DOHH2 (cell line): ENCODE results near the gene CEP152.
A peak's percentile ranks its signal among the peaks of the same experiment; 100 is the strongest.

Source experiments
- H3F3A ChIP-seq: fragments of 200-600 bp; sonication (generic), shearing (Covaris generic); 2 replicates; pipeline ENCODE4 v1.6.0; 2016; ENCODE audit warnings: antibody characterized with exemption, mild to moderate bottlenecking; ENCODE audit not compliant: control insufficient read depth, insufficient read depth
- H3K27ac ChIP-seq: fragments of 200-600 bp; sonication (generic); 2 replicates; pipeline ENCODE4 v1.5.1; 2014; ENCODE audit warnings: low read depth, mild to moderate bottlenecking, low read length, moderate library complexity
- H3K27me3 ChIP-seq: fragments of 200-600 bp; sonication (generic); 2 replicates; pipeline ENCODE4 v1.6.1; 2014; ENCODE audit warnings: mild to moderate bottlenecking, low read length, mixed read lengths; ENCODE audit not compliant: control insufficient read depth
- H3K36me3 ChIP-seq: fragments of 200-600 bp; sonication (generic); 2 replicates; pipeline ENCODE4 v1.6.1; 2014; ENCODE audit warnings: mild to moderate bottlenecking, low read length, moderate library complexity, mixed read lengths; ENCODE audit not compliant: control insufficient read depth
- H3K4me1 ChIP-seq: fragments of 200-600 bp; sonication (generic); 2 replicates; pipeline ENCODE4 v1.6.1; 2014; ENCODE audit warnings: mild to moderate bottlenecking, low read length, mixed read lengths; ENCODE audit not compliant: control insufficient read depth
- H3K4me2 ChIP-seq: fragments of 200-600 bp; sonication (generic); 2 replicates; pipeline ENCODE4 v1.6.0; 2014; ENCODE audit warnings: mild to moderate bottlenecking, low read length, moderate library complexity
- H3K4me3 ChIP-seq: fragments of 200-600 bp; sonication (generic); 2 replicates; pipeline ENCODE4 v1.5.1; 2014; ENCODE audit warnings: mild to moderate bottlenecking, low read length, mixed read lengths
- H3K79me2 ChIP-seq: fragments of 200-600 bp; sonication (generic); 2 replicates; pipeline ENCODE4 v1.6.1; 2014; ENCODE audit warnings: mild to moderate bottlenecking, low read length, mixed read lengths; ENCODE audit not compliant: control insufficient read depth
- H3K9me2 ChIP-seq: fragments of 200-600 bp; sonication (generic); replicated peaks from 2 replicates; pipeline ENCODE4 v1.6.1; 2014; ENCODE audit warnings: mild to moderate bottlenecking, low read length, mixed read lengths; ENCODE audit not compliant: control insufficient read depth
- H3K9me3 ChIP-seq: fragments of 200-600 bp; sonication (generic); 2 replicates; pipeline ENCODE4 v1.6.1; 2014; ENCODE audit warnings: antibody characterized with exemption, low read length, mixed read lengths; ENCODE audit not compliant: control insufficient read depth, insufficient read depth
- H4K20me1 ChIP-seq: fragments of 200-600 bp; sonication (generic); 2 replicates; pipeline ENCODE4 v1.6.0; 2014; ENCODE audit warnings: low read depth, mild to moderate bottlenecking, antibody characterized with exemption, low read length, moderate library complexity; ENCODE audit not compliant: control insufficient read depth, insufficient read depth
- EZH2phosphoT487 ChIP-seq: fragments of 200-600 bp; sonication (generic); IDR thresholded peaks from 2 replicates; pipeline ENCODE4 v1.6.1; 2017; ENCODE audit warnings: borderline replicate concordance, mild to moderate bottlenecking, antibody characterized with exemption, low read length, moderate library complexity, mixed read lengths
- TF ChIP-seq, protein P1 (sequence below): fragments of 200-600 bp; sonication (generic); IDR thresholded peaks from one replicate; pipeline ENCODE4 v1.5.1; 2014; ENCODE audit warnings: antibody characterized with exemption, mild to moderate bottlenecking, low read depth, low read length; ENCODE audit not compliant: poor library complexity, severe bottlenecking

The CEP152 gene

DNA sequence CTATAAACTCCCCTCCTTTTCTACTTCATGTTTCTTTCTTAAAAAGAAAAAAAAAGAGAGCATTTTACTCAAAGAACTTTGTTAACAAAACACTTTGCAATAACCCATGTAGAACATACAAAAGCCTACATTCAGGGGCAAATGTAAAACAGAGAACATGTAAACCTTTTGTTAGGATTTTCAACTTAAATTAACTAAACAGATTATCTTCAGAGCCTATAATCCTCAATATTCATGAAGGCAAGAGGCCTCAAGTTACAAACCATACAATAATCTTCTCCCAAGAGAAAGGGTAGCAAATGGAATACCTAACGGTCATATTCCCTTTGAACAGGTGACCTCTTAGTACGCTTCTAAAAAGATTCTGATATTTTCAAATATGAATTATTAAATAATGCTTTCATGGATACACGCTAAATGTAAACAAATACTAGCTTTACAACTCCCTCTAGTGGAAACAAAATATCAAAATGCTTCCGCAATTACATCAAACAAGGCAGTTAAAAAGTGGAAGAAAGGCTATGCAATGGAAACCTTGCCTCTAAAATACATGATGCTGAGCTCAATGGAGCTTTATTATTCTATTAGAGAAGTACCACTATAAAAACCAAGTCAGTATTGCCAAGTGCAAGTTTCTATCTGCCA, 9.9 kb downstream of the CEP152 start:
- H3K27me3 ChIP-seq = no peaks in the 10 kb centered on the region
- H3K79me2 ChIP-seq = peaks cover 74% of the 10 kb centered on the region
- H3K4me2 ChIP-seq = no peak overlapping the region
- H3K4me3 ChIP-seq = no peak overlapping the region
- H3K27ac ChIP-seq = no peak overlapping the region
- TF ChIP-seq, protein P1, sequence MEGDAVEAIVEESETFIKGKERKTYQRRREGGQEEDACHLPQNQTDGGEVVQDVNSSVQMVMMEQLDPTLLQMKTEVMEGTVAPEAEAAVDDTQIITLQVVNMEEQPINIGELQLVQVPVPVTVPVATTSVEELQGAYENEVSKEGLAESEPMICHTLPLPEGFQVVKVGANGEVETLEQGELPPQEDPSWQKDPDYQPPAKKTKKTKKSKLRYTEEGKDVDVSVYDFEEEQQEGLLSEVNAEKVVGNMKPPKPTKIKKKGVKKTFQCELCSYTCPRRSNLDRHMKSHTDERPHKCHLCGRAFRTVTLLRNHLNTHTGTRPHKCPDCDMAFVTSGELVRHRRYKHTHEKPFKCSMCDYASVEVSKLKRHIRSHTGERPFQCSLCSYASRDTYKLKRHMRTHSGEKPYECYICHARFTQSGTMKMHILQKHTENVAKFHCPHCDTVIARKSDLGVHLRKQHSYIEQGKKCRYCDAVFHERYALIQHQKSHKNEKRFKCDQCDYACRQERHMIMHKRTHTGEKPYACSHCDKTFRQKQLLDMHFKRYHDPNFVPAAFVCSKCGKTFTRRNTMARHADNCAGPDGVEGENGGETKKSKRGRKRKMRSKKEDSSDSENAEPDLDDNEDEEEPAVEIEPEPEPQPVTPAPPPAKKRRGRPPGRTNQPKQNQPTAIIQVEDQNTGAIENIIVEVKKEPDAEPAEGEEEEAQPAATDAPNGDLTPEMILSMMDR = peak; percentile 45
- no peak for TF ChIP-seq EZH2phosphoT487
- H4K20me1 ChIP-seq = no peaks in the 10 kb centered on the region
- H3K4me1 ChIP-seq = peaks cover 7% of the 10 kb centered on the region
- no peaks in the 10 kb centered on the region for H3K9me3 ChIP-seq
- no peaks in the 10 kb centered on the region for H3K9me2 ChIP-seq
- H3K36me3 ChIP-seq = peaks cover 83% of the 10 kb centered on the region
- no peaks in the 10 kb centered on the region for H3F3A ChIP-seq

DNA sequence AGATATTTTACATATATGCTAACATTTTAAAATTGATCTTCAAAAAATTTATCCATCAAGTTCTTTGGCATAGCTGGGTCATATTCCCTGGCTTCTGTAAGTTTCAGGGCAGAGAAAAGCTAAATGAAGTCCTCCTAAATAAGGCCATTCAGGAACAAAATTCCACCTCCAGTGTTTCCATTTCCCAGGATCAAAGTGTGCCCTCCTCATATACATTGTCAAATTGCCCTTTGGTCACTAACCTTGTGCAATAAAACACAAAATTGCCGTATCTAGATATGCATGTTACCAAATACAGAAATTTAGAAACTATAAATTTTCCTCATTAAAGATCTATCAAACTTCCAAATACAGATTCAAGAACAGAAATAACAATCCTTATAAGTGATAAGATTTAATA, 10.6 kb downstream of the CEP152 start:
- H3K4me1 ChIP-seq = 0 out of 2 replicates have a peak, but pooled peaks cover 3% of the 10 kb centered on the region
- H3K79me2 ChIP-seq = peaks cover 67% of the 10 kb centered on the region
- no peak overlapping the region for H3K4me3 ChIP-seq
- H3K9me3 ChIP-seq = no peaks in the 10 kb centered on the region
- no peaks in the 10 kb centered on the region for H3K9me2 ChIP-seq
- H3K36me3 ChIP-seq = peaks cover 81% of the 10 kb centered on the region
- H3K27me3 ChIP-seq = no peaks in the 10 kb centered on the region
- no peaks in the 10 kb centered on the region for H4K20me1 ChIP-seq
- TF ChIP-seq, protein P1 = no peak
- no peak for TF ChIP-seq EZH2phosphoT487
- no peak overlapping the region for H3K4me2 ChIP-seq
- H3F3A ChIP-seq = no peaks in the 10 kb centered on the region
- no peak overlapping the region for H3K27ac ChIP-seq

DNA sequence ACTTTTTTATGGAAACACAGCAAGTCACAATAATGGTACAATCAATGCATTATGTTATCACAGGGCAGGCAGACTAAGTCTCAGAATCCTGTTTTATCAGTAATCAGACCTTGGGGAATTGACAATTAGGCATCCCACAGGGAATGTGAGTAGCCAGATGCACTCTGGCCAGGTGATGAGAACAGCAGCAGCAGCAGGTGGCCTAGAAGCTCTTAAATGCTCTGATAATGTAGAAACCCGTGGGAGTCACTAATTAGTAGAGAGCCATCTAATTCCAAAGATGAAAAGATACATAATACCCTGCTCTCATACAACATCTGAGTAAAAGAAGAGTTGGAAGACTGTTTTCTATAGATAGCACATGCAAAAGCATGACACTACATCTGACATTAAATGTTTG, 12.6 kb downstream of the CEP152 start:
- Histone ChIP-seq H3K4me1 (peaks cover 6% of the 10 kb centered on the region; the same call in 1 of the 2 replicates), H3K79me2 (peaks cover 48% of the 10 kb centered on the region), H4K20me1 (no peaks in the 10 kb centered on the region), H3K36me3 (peaks cover 80% of the 10 kb centered on the region), H3K4me2 (no peak overlapping the region), H3F3A (no peaks in the 10 kb centered on the region), H3K27ac (no peak overlapping the region), H3K4me3 (no peak overlapping the region), H3K27me3 (no peaks in the 10 kb centered on the region), H3K9me2 (no peaks in the 10 kb centered on the region), H3K9me3 (no peaks in the 10 kb centered on the region)
- TF ChIP-seq, protein P1 = no peak
- TF ChIP-seq EZH2phosphoT487 = no peak
